ENCODE measurements around the gene GNPDA2. TPM values are rescaled to one million over a fixed set of nuclear protein-coding genes. Genes with fewer than 3 reads are reported as not detected.

GNPDA2 gene
- total RNA-seq, 2 donors from 2014 or later = 4.7 to 8.9 TPM

- Histone ChIP-seq H3K4me3 (no peak overlapping the region), H3K27me3 (no peaks in the 10 kb centered on the region), H3K36me3 (no peaks in the 10 kb centered on the region), H3K4me1 (no peaks in the 10 kb centered on the region), H3K27ac (no peak overlapping the region), H3K9ac (ENCODE audit: low read depth in 2 of 2, low read length in 2 of 2) (no peak overlapping the region), H3K9me3 (no peaks in the 10 kb centered on the region)
- DNase-seq = no peak
- no peak for TF ChIP-seq CTCF (IDR thresholded peaks at IDR 0.05)
- intact Hi-C loops (cut with DNase I) = no loop called here
These were observed 54.7 kb downstream of the GNPDA2 start for GRCh38 chr4:44671636-44672035.

- Histone ChIP-seq H3K27me3 (no peaks in the 10 kb centered on the region), H3K36me3 (no peaks in the 10 kb centered on the region), H3K4me3 (no peak overlapping the region), H3K27ac (no peak overlapping the region), H3K4me1 (no peaks in the 10 kb centered on the region), H3K9me3 (no peaks in the 10 kb centered on the region), H3K9ac (ENCODE audit: low read depth in 2 of 2, low read length in 2 of 2) (no peak overlapping the region)
- TF ChIP-seq CTCF (IDR thresholded peaks at IDR 0.05) = no peak
- intact Hi-C loops (cut with DNase I) = no loop called here
- no peak for DNase-seq
These were observed 55.7 kb downstream of the GNPDA2 start for GRCh38 chr4:44670506-44671199.

- Histone ChIP-seq H3K27ac (no peak overlapping the region), H3K27me3 (no peaks in the 10 kb centered on the region), H3K4me3 (no peak overlapping the region), H3K36me3 (no peaks in the 10 kb centered on the region), H3K9ac (ENCODE audit: low read depth in 2 of 2, low read length in 2 of 2) (no peak overlapping the region), H3K4me1 (no peaks in the 10 kb centered on the region), H3K9me3 (no peaks in the 10 kb centered on the region)
- no peak for TF ChIP-seq CTCF (IDR thresholded peaks at IDR 0.05)
- no peak for DNase-seq
- intact Hi-C loops (cut with DNase I) = no loop called here
These were observed 57.8 kb downstream of the GNPDA2 start for GRCh38 chr4:44668526-44668925.

- Histone ChIP-seq H3K9ac (ENCODE audit: low read depth in 2 of 2, low read length in 2 of 2) (no peak overlapping the region), H3K9me3 (no peaks in the 10 kb centered on the region), H3K27me3 (no peaks in the 10 kb centered on the region), H3K36me3 (no peaks in the 10 kb centered on the region), H3K4me3 (no peak overlapping the region), H3K27ac (no peak overlapping the region), H3K4me1 (no peaks in the 10 kb centered on the region)
- TF ChIP-seq CTCF (IDR thresholded peaks at IDR 0.05) = no peak
- no peak for DNase-seq
- intact Hi-C loops (cut with DNase I) = no loop called here
These were observed 62.7 kb downstream of the GNPDA2 start for GRCh38 chr4:44663539-44664263.

- H3K4me1 ChIP-seq = no peaks in the 10 kb centered on the region
- H3K36me3 ChIP-seq = no peaks in the 10 kb centered on the region
- no peak for TF ChIP-seq CTCF (IDR thresholded peaks at IDR 0.05)
- no peak overlapping the region for H3K9ac ChIP-seq (ENCODE audit: low read depth in 2 of 2, low read length in 2 of 2)
- H3K27ac ChIP-seq = no peak overlapping the region
- no peaks in the 10 kb centered on the region for H3K27me3 ChIP-seq
- no peaks in the 10 kb centered on the region for H3K9me3 ChIP-seq
- DNase-seq = no peak
- intact Hi-C loops (cut with DNase I) = no loop called here
- no peak overlapping the region for H3K4me3 ChIP-seq
These were observed 63.7 kb downstream of the GNPDA2 start for GRCh38 chr4:44662623-44663005.

Data from colonic mucosa (tissue), 4 donors.